ENCODE measurements around the gene PID1.

PID1 gene

GRCh38 chr2:229153267-229153666 is 117.8 kb downstream of the PID1 start:
- H3K4ac ChIP-seq (ENCODE audit: low read depth, low read length), result no peak overlapping the region
- H3K23ac ChIP-seq (ENCODE audit: low read length), result no peak overlapping the region
- no peak overlapping the region for H4K12ac ChIP-seq (ENCODE audit: low read depth, low read length)
- WGBS (ENCODE audit: extremely low coverage, insufficient coverage, insufficient read length), result no CpG with 5 or more reads among the region's 8 CpGs
- no peak overlapping the region for H2BK12ac ChIP-seq (ENCODE audit: low read length)
- H3K4me1 ChIP-seq (ENCODE audit: control insufficient read depth in 1 of 2, insufficient read depth in 2 of 2, low read length in 2 of 2), result peaks cover 0 to 3% of the 10 kb centered on the region in 2 experiments
- H2AFZ ChIP-seq (ENCODE audit: insufficient read depth, low read length, poor library complexity), result no peak overlapping the region
- no peaks in the 10 kb centered on the region for H3K36me3 ChIP-seq (ENCODE audit: control insufficient read depth in 1 of 2, insufficient read depth in 2 of 2, low read length in 2 of 2)
- H3K4me2 ChIP-seq (ENCODE audit: low read length), result no peak overlapping the region
- H3K4me3 ChIP-seq (ENCODE audit: low read depth, low read length), result no peak overlapping the region
- H3K27ac ChIP-seq (ENCODE audit: low read depth, low read length), result no peak overlapping the region
- peak; percentile 36 to 73 for DNase-seq
- H4K8ac ChIP-seq (ENCODE audit: low read depth, low read length), result no peak overlapping the region
- H2BK5ac ChIP-seq (ENCODE audit: low read depth, low read length, poor library complexity), result no peak overlapping the region
- H3K9me3 ChIP-seq (ENCODE audit: insufficient read depth, low read depth, low read length), result peaks cover 2% of the 10 kb centered on the region
- H4K91ac ChIP-seq (ENCODE audit: low read depth, low read length), result no peak overlapping the region
- H2AK5ac ChIP-seq (ENCODE audit: low read length), result no peak overlapping the region
- peaks cover 4% of the 10 kb centered on the region for H3K79me1 ChIP-seq (ENCODE audit: low read length)
- no peaks in the 10 kb centered on the region for H3K27me3 ChIP-seq (ENCODE audit: insufficient read depth, low read length)
- H2BK120ac ChIP-seq (ENCODE audit: insufficient read depth, low read length, poor library complexity), result no peak overlapping the region
- H3K18ac ChIP-seq (ENCODE audit: low read length), result no peak overlapping the region
- H3K14ac ChIP-seq (ENCODE audit: low read length), result no peak overlapping the region
- H3K79me2 ChIP-seq (ENCODE audit: control insufficient read depth, insufficient read depth, low read length, poor library complexity), result no peaks in the 10 kb centered on the region
- H3K9ac ChIP-seq (ENCODE audit: low read length), result no peak overlapping the region

GRCh38 chr2:229152674-229153073 is 118.4 kb downstream of the PID1 start:
- Histone ChIP-seq H3K27ac (ENCODE audit: low read depth, low read length) (no peak overlapping the region), H3K79me2 (ENCODE audit: control insufficient read depth, insufficient read depth, low read length, poor library complexity) (no peaks in the 10 kb centered on the region), H3K27me3 (ENCODE audit: insufficient read depth, low read length) (no peaks in the 10 kb centered on the region), H3K79me1 (ENCODE audit: low read length) (peaks cover 4% of the 10 kb centered on the region), H2BK12ac (ENCODE audit: low read length) (no peak overlapping the region), H2BK120ac (ENCODE audit: insufficient read depth, low read length, poor library complexity) (peak overlapping the region; percentile 62), H4K91ac (ENCODE audit: low read depth, low read length) (no peak overlapping the region), H4K8ac (ENCODE audit: low read depth, low read length) (no peak overlapping the region), H3K23ac (ENCODE audit: low read length) (no peak overlapping the region), H2BK5ac (ENCODE audit: low read depth, low read length, poor library complexity) (no peak overlapping the region), H3K9me3 (ENCODE audit: insufficient read depth, low read depth, low read length) (peaks cover 2% of the 10 kb centered on the region), H3K36me3 (ENCODE audit: control insufficient read depth in 1 of 2, insufficient read depth in 2 of 2, low read length in 2 of 2) (no peaks in the 10 kb centered on the region), H3K4me3 (ENCODE audit: low read depth, low read length) (no peak overlapping the region), H3K4me2 (ENCODE audit: low read length) (no peak overlapping the region), H3K4me1 (ENCODE audit: control insufficient read depth in 1 of 2, insufficient read depth in 2 of 2, low read length in 2 of 2) (peaks cover 0 to 3% of the 10 kb centered on the region in 2 experiments), H3K14ac (ENCODE audit: low read length) (peak overlapping the region; percentile 15), H3K9ac (ENCODE audit: low read length) (no peak overlapping the region), H4K12ac (ENCODE audit: low read depth, low read length) (no peak overlapping the region), H3K18ac (ENCODE audit: low read length) (no peak overlapping the region), H2AFZ (ENCODE audit: insufficient read depth, low read length, poor library complexity) (no peak overlapping the region), H3K4ac (ENCODE audit: low read depth, low read length) (no peak overlapping the region), H2AK5ac (ENCODE audit: low read length) (no peak overlapping the region)
- no CpG with 5 or more reads among the region's 10 CpGs for WGBS (ENCODE audit: extremely low coverage, insufficient coverage, insufficient read length)
- DNase-seq, result no peak

- no peak overlapping the region for H3K4ac ChIP-seq (ENCODE audit: low read depth, low read length)
- H3K4me1 ChIP-seq (ENCODE audit: control insufficient read depth in 1 of 2, insufficient read depth in 2 of 2, low read length in 2 of 2), result peaks cover 0 to 3% of the 10 kb centered on the region in 2 experiments
- no peak overlapping the region for H4K12ac ChIP-seq (ENCODE audit: low read depth, low read length)
- H3K14ac ChIP-seq (ENCODE audit: low read length), result no peak overlapping the region
- no peak overlapping the region for H3K23ac ChIP-seq (ENCODE audit: low read length)
- H3K9me3 ChIP-seq (ENCODE audit: insufficient read depth, low read depth, low read length), result peaks cover 4% of the 10 kb centered on the region
- no peak overlapping the region for H3K4me2 ChIP-seq (ENCODE audit: low read length)
- H4K8ac ChIP-seq (ENCODE audit: low read depth, low read length), result no peak overlapping the region
- H3K9ac ChIP-seq (ENCODE audit: low read length), result no peak overlapping the region
- no peak overlapping the region for H2BK12ac ChIP-seq (ENCODE audit: low read length)
- no peak overlapping the region for H2BK5ac ChIP-seq (ENCODE audit: low read depth, low read length, poor library complexity)
- no CpG with 5 or more reads among the region's 4 CpGs for WGBS (ENCODE audit: extremely low coverage, insufficient coverage, insufficient read length)
- no peaks in the 10 kb centered on the region for H3K36me3 ChIP-seq (ENCODE audit: control insufficient read depth in 1 of 2, insufficient read depth in 2 of 2, low read length in 2 of 2)
- H2AFZ ChIP-seq (ENCODE audit: insufficient read depth, low read length, poor library complexity), result no peak overlapping the region
- H2BK120ac ChIP-seq (ENCODE audit: insufficient read depth, low read length, poor library complexity), result no peak overlapping the region
- peaks cover 4% of the 10 kb centered on the region for H3K79me1 ChIP-seq (ENCODE audit: low read length)
- no peak overlapping the region for H2AK5ac ChIP-seq (ENCODE audit: low read length)
- H3K27me3 ChIP-seq (ENCODE audit: insufficient read depth, low read length), result no peaks in the 10 kb centered on the region
- no peaks in the 10 kb centered on the region for H3K79me2 ChIP-seq (ENCODE audit: control insufficient read depth, insufficient read depth, low read length, poor library complexity)
- H3K4me3 ChIP-seq (ENCODE audit: low read depth, low read length), result no peak overlapping the region
- no peak overlapping the region for H4K91ac ChIP-seq (ENCODE audit: low read depth, low read length)
- DNase-seq, result peak in 1 of 2 donors; percentile 41
- H3K18ac ChIP-seq (ENCODE audit: low read length), result no peak overlapping the region
- no peak overlapping the region for H3K27ac ChIP-seq (ENCODE audit: low read depth, low read length)
These were observed 120.8 kb downstream of the PID1 start for GRCh38 chr2:229150317-229150716.

- H3K27me3 ChIP-seq (ENCODE audit: insufficient read depth, low read length), result no peaks in the 10 kb centered on the region
- H3K9me3 ChIP-seq (ENCODE audit: insufficient read depth, low read depth, low read length), result no peaks in the 10 kb centered on the region
- H3K18ac ChIP-seq (ENCODE audit: low read length), result no peak overlapping the region
- no peak overlapping the region for H2BK12ac ChIP-seq (ENCODE audit: low read length)
- no peak overlapping the region for H4K12ac ChIP-seq (ENCODE audit: low read depth, low read length)
- H3K4me2 ChIP-seq (ENCODE audit: low read length), result no peak overlapping the region
- no CpG with 5 or more reads among the region's 3 CpGs for WGBS (ENCODE audit: extremely low coverage, insufficient coverage, insufficient read length)
- no peaks in the 10 kb centered on the region for H3K79me1 ChIP-seq (ENCODE audit: low read length)
- no peak overlapping the region for H3K14ac ChIP-seq (ENCODE audit: low read length)
- no peak overlapping the region for H2AFZ ChIP-seq (ENCODE audit: insufficient read depth, low read length, poor library complexity)
- no peak overlapping the region for H3K9ac ChIP-seq (ENCODE audit: low read length)
- no peak overlapping the region for H3K4me3 ChIP-seq (ENCODE audit: low read depth, low read length)
- no peaks in the 10 kb centered on the region for H3K36me3 ChIP-seq (ENCODE audit: control insufficient read depth in 1 of 2, insufficient read depth in 2 of 2, low read length in 2 of 2)
- H3K4ac ChIP-seq (ENCODE audit: low read depth, low read length), result no peak overlapping the region
- DNase-seq, result no peak
- no peak overlapping the region for H2AK5ac ChIP-seq (ENCODE audit: low read length)
- no peak overlapping the region for H4K91ac ChIP-seq (ENCODE audit: low read depth, low read length)
- H2BK120ac ChIP-seq (ENCODE audit: insufficient read depth, low read length, poor library complexity), result no peak overlapping the region
- no peak overlapping the region for H2BK5ac ChIP-seq (ENCODE audit: low read depth, low read length, poor library complexity)
- no peaks in the 10 kb centered on the region for H3K4me1 ChIP-seq (ENCODE audit: control insufficient read depth in 1 of 2, insufficient read depth in 2 of 2, low read length in 2 of 2)
- H3K27ac ChIP-seq (ENCODE audit: low read depth, low read length), result no peak overlapping the region
- H4K8ac ChIP-seq (ENCODE audit: low read depth, low read length), result no peak overlapping the region
- H3K23ac ChIP-seq (ENCODE audit: low read length), result no peak overlapping the region
- H3K79me2 ChIP-seq (ENCODE audit: control insufficient read depth, insufficient read depth, low read length, poor library complexity), result no peaks in the 10 kb centered on the region
These were observed 129.6 kb downstream of the PID1 start for GRCh38 chr2:229141424-229142025.
